Panc1 (cell line): ENCODE data around the gene IGF1R. TPM values are rescaled to one million over a fixed set of nuclear protein-coding genes. Genes with fewer than 3 reads are reported as not detected.

Experiments
- ATAC-seq: fragments of 200-7000 bp; cut with Tn5 transposase; 2 replicates; pipeline ENCODE4 v1.9.1; 2020; ENCODE audit warnings: mild to moderate bottlenecking, moderate library complexity
- BruUV-seq: library from RNA; stranded (reverse); fragments of 400-500 nt; replicated peaks from 2 replicates; lab custom pipeline; 2021; lab: Mats Ljungman, UMichigan
- CTCF ChIA-PET: fragments of 300-600 bp; sonication (Branson Sonifier 250); formaldehyde crosslinking; loops from one replicate; lab custom pipeline; 2022; ENCODE audit warnings: antibody characterized with exemption; lab: Charles Lee
- POLR2A ChIA-PET: fragments of 300-600 bp; sonication (Branson Sonifier 250); formaldehyde crosslinking; loops from one replicate; lab custom pipeline; 2022; ENCODE audit warnings: antibody characterized with exemption; lab: Charles Lee
- DNase-seq: peaks from one replicate; pipeline ENCODE4 v3.0.0-alpha.2; 2010; ENCODE audit warnings: low read depth, low spot score
- H3K27ac ChIP-seq: 2 replicates; pipeline ENCODE4 v1.5.1; 2011; ENCODE audit warnings: mild to moderate bottlenecking, low read length, inconsistent platforms
- H3K27me3 ChIP-seq: fragments of 200-500 bp; sonication (Bioruptor generic); 2 replicates; pipeline ENCODE4 v1.6.0; 2014; ENCODE audit warnings: low read length, inconsistent platforms; ENCODE audit not compliant: control insufficient read depth, insufficient read depth
- H3K36me3 ChIP-seq: fragments of 200-500 bp; sonication (Bioruptor generic); 2 replicates; pipeline ENCODE4 v1.5.1; 2014; ENCODE audit warnings: inconsistent platforms, mild to moderate bottlenecking, low read length, moderate library complexity; ENCODE audit not compliant: control insufficient read depth, insufficient read depth
- H3K4me1 ChIP-seq: 2 replicates; pipeline ENCODE4 v1.5.1; 2011; ENCODE audit warnings: inconsistent platforms, mild to moderate bottlenecking, low read length, moderate library complexity; ENCODE audit not compliant: control insufficient read depth, insufficient read depth
- H3K4me3 ChIP-seq, 2 experiments: 2 replicates each; pipeline ENCODE4 v1.5.1; 2011 to 2012; ENCODE audit warnings: low read depth in 2 of 2, low read length in 2 of 2, mild to moderate bottlenecking in 2 of 2, inconsistent platforms in 1 of 2, moderate library complexity in 1 of 2
- H3K9me3 ChIP-seq: fragments of 200-500 bp; sonication (Bioruptor generic); 2 replicates; pipeline ENCODE4 v1.5.1; 2014; ENCODE audit warnings: low read depth, mild to moderate bottlenecking, inconsistent platforms, low read length, moderate library complexity; ENCODE audit not compliant: control insufficient read depth, insufficient read depth
- POLR2AphosphoS5 ChIP-seq: IDR thresholded peaks from 2 replicates; pipeline ENCODE4 v1.6.1; 2012; ENCODE audit warnings: mild to moderate bottlenecking, low read depth, low read length, moderate library complexity
- SIN3A ChIP-seq: IDR thresholded peaks from 2 replicates; pipeline ENCODE4 v1.6.1; 2012; ENCODE audit warnings: low read depth, mild to moderate bottlenecking, low read length, moderate library complexity, borderline replicate concordance; ENCODE audit not compliant: insufficient read depth
- TCF7L2 ChIP-seq: IDR thresholded peaks from 2 replicates; pipeline ENCODE4 v1.6.1; 2011; ENCODE audit warnings: mild to moderate bottlenecking, low read depth, low read length, inconsistent platforms
- in situ Hi-C: cut with HindIII; loops from 2 replicates; pipeline ENCODE4 v1.10.0; 2016; ENCODE audit warnings: low sequenced_read_pairs, low pct_unique_long_range_greater_than_20kb
- intact Hi-C: fragments of 100-400 bp; cut with micrococcal nuclease; formaldehyde crosslinking; loops from one replicate; pipeline ENCODE4 v1.10.0; 2022; ENCODE audit not compliant: unreplicated experiment
- total RNA-seq: library from RNA; stranded (reverse); gene quantifications from one replicate; pipeline ENCODE4 v1.2.1, GENCODE V29; 2021; ENCODE audit not compliant: unreplicated experiment
- TF ChIP-seq, protein P1 (sequence below), 2 experiments: IDR thresholded peaks; 2 replicates each; pipeline ENCODE4 v1.6.1; 2011 to 2012; ENCODE audit warnings: low read depth in 2 of 2, control low read depth in 1 of 2, low read length in 1 of 2, mild to moderate bottlenecking in 1 of 2, moderate library complexity in 1 of 2; ENCODE audit not compliant: insufficient read depth in 1 of 2
- TF ChIP-seq, protein P2 (sequence below): fragments of 450-650 bp; IDR thresholded peaks from 2 replicates; pipeline ENCODE4 v1.5.1; 2017; ENCODE audit warnings: mild to moderate bottlenecking

Gene IGF1R
- total RNA-seq, 1 experiment from 2014 or later: 77.1 TPM

DNA sequence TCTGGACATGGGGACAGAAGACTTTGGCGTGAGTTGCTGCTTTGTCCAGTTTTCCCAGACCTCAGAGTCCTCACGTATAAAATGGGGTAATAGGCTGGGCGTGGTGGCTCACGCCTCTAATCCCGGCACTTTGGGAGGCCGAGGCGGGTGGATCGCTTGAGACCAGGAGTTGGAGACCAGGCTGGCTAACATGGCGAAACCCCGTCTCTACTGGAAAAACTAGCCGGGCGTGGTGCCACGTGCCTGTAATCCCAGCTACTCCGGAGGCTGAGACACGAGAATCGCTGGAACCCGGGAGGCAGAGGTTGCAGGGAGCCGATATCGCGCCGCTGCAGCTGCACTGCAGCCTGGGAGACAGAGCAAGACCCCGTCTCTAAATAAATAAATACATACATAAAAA lies 22.7 kb upstream of the IGF1R start:
- no peak overlapping the region for H3K4me3 ChIP-seq
- no peak for ATAC-seq
- H3K27ac ChIP-seq: no peak overlapping the region
- ChIA-PET CTCF (no interaction called here), POLR2A (no interaction called here)
- peaks cover 24% of the 10 kb centered on the region; the same call in 1 of the 2 replicates for H3K27me3 ChIP-seq
- H3K9me3 ChIP-seq: no peaks in the 10 kb centered on the region
- in situ Hi-C loops: no loop called here
- no peaks in the 10 kb centered on the region for H3K4me1 ChIP-seq
- intact Hi-C loops: no loop called here
- TF ChIP-seq, protein P1, sequence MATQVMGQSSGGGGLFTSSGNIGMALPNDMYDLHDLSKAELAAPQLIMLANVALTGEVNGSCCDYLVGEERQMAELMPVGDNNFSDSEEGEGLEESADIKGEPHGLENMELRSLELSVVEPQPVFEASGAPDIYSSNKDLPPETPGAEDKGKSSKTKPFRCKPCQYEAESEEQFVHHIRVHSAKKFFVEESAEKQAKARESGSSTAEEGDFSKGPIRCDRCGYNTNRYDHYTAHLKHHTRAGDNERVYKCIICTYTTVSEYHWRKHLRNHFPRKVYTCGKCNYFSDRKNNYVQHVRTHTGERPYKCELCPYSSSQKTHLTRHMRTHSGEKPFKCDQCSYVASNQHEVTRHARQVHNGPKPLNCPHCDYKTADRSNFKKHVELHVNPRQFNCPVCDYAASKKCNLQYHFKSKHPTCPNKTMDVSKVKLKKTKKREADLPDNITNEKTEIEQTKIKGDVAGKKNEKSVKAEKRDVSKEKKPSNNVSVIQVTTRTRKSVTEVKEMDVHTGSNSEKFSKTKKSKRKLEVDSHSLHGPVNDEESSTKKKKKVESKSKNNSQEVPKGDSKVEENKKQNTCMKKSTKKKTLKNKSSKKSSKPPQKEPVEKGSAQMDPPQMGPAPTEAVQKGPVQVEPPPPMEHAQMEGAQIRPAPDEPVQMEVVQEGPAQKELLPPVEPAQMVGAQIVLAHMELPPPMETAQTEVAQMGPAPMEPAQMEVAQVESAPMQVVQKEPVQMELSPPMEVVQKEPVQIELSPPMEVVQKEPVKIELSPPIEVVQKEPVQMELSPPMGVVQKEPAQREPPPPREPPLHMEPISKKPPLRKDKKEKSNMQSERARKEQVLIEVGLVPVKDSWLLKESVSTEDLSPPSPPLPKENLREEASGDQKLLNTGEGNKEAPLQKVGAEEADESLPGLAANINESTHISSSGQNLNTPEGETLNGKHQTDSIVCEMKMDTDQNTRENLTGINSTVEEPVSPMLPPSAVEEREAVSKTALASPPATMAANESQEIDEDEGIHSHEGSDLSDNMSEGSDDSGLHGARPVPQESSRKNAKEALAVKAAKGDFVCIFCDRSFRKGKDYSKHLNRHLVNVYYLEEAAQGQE (IDR thresholded peaks at IDR 0.05; ENCODE audit: insufficient read depth in 1 of 2, low read depth in 2 of 2, low read length in 1 of 2): no peak
- no peak for TF ChIP-seq SIN3A
- TF ChIP-seq POLR2AphosphoS5: no peak
- TF ChIP-seq, protein P2, sequence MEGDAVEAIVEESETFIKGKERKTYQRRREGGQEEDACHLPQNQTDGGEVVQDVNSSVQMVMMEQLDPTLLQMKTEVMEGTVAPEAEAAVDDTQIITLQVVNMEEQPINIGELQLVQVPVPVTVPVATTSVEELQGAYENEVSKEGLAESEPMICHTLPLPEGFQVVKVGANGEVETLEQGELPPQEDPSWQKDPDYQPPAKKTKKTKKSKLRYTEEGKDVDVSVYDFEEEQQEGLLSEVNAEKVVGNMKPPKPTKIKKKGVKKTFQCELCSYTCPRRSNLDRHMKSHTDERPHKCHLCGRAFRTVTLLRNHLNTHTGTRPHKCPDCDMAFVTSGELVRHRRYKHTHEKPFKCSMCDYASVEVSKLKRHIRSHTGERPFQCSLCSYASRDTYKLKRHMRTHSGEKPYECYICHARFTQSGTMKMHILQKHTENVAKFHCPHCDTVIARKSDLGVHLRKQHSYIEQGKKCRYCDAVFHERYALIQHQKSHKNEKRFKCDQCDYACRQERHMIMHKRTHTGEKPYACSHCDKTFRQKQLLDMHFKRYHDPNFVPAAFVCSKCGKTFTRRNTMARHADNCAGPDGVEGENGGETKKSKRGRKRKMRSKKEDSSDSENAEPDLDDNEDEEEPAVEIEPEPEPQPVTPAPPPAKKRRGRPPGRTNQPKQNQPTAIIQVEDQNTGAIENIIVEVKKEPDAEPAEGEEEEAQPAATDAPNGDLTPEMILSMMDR: no peak
- TF ChIP-seq TCF7L2: no peak
- H3K36me3 ChIP-seq: no peaks in the 10 kb centered on the region
- DNase-seq: no peak
- BruUV-seq: no TSS peak

DNA sequence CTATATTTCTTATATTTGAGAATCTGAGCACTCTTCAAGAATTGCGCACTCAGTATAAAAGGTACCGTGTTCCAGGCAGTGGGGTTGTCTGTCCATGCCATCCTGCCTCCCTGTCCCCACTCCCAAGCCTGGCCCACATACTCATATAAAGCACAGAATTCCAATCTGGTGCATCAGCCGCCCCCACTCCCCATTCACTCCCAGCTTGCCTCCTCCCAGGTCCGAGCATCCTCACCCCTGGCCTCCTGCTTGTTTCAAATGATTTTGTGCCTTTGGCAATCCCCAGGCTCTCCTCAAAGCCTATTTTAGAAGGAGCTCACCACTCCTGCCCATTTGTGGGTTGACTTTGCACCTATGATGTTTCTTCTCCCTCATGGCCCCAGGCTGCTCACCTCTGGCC lies 22.2 kb upstream of the IGF1R start:
- POLR2A ChIA-PET: no interaction called here
- no peak overlapping the region for H3K4me3 ChIP-seq
- H3K27me3 ChIP-seq: peaks cover 23% of the 10 kb centered on the region; the same call in 1 of the 2 replicates
- intact Hi-C loops (no loop called here), in situ Hi-C loops (no loop called here)
- H3K27ac ChIP-seq: no peak overlapping the region
- H3K9me3 ChIP-seq: no peaks in the 10 kb centered on the region
- TF ChIP-seq POLR2AphosphoS5 (no peak), SIN3A (no peak), TCF7L2 (no peak)
- TF ChIP-seq, protein P2: no peak
- TF ChIP-seq, protein P1 (IDR thresholded peaks at IDR 0.05; ENCODE audit: insufficient read depth in 1 of 2, low read depth in 2 of 2, low read length in 1 of 2): no peak
- no peaks in the 10 kb centered on the region for H3K4me1 ChIP-seq
- ATAC-seq (no peak), DNase-seq (no peak)
- CTCF ChIA-PET: no interaction called here
- no TSS peak for BruUV-seq
- no peaks in the 10 kb centered on the region for H3K36me3 ChIP-seq
